PC-3 (cell line): ENCODE data around the gene NEU4.

ENCODE experiments used
- EZH2 ChIP-seq: fragments of 300-600 bp; sonication (generic); IDR thresholded peaks from one replicate; pipeline ENCODE4 v1.6.1; 2017; ENCODE audit warnings: antibody characterized with exemption, mild to moderate bottlenecking, low read length; ENCODE audit not compliant: unreplicated experiment
- EZH2phosphoT487 ChIP-seq: fragments of 300-600 bp; sonication (generic); IDR thresholded peaks from 2 replicates; pipeline ENCODE4 v1.6.1; 2018; ENCODE audit warnings: mild to moderate bottlenecking, antibody characterized with exemption, low read length, borderline replicate concordance
- TF ChIP-seq, protein P1 (sequence below): fragments of 300-600 bp; sonication (generic); conservative IDR thresholded peaks from 2 replicates; pipeline ENCODE4 v1.5.1; 2017; ENCODE audit warnings: antibody characterized with exemption, low read depth, mild to moderate bottlenecking, low read length

DNA sequence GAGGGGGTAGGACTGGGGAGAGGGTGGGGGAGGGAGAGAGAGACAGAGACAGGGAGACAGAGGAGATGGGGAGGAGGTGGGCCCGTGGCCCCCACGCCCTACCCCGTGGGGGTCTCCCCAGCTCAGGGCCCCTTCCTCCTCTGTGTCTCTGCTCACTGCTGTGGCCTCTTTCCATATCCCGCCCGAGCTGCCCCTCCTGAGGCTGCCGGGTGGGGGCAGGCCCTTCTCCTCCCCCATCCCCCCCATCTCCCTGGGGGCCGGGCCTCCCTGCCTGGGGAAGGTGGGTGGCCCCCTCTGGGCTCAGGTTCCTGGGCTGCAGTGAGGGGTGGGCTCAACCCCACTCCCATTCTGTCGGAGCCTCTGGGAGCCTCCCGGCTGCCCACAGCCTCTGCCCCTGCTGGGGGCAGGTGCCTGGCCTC, 50.0 kb downstream of the NEU4 start:
- TF ChIP-seq, protein P1, sequence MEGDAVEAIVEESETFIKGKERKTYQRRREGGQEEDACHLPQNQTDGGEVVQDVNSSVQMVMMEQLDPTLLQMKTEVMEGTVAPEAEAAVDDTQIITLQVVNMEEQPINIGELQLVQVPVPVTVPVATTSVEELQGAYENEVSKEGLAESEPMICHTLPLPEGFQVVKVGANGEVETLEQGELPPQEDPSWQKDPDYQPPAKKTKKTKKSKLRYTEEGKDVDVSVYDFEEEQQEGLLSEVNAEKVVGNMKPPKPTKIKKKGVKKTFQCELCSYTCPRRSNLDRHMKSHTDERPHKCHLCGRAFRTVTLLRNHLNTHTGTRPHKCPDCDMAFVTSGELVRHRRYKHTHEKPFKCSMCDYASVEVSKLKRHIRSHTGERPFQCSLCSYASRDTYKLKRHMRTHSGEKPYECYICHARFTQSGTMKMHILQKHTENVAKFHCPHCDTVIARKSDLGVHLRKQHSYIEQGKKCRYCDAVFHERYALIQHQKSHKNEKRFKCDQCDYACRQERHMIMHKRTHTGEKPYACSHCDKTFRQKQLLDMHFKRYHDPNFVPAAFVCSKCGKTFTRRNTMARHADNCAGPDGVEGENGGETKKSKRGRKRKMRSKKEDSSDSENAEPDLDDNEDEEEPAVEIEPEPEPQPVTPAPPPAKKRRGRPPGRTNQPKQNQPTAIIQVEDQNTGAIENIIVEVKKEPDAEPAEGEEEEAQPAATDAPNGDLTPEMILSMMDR: no peak
- no peak for TF ChIP-seq EZH2
- TF ChIP-seq EZH2phosphoT487: no peak
